NCI-H2227 treated with DMSO at 0.1 percent for 48 hours (cell line): Measurements from ENCODE around the gene SUOX.
"Not testable (repeated sequence)": the region's sequence is repeated elsewhere in the genome, so short reads cannot be mapped to it uniquely, and the experiment has no call there.

ENCODE experiments used
- DNase-seq: peaks from one replicate; lab custom pipeline; 2025; lab: John Stamatoyannopoulos, UW

SUOX gene

DNA sequence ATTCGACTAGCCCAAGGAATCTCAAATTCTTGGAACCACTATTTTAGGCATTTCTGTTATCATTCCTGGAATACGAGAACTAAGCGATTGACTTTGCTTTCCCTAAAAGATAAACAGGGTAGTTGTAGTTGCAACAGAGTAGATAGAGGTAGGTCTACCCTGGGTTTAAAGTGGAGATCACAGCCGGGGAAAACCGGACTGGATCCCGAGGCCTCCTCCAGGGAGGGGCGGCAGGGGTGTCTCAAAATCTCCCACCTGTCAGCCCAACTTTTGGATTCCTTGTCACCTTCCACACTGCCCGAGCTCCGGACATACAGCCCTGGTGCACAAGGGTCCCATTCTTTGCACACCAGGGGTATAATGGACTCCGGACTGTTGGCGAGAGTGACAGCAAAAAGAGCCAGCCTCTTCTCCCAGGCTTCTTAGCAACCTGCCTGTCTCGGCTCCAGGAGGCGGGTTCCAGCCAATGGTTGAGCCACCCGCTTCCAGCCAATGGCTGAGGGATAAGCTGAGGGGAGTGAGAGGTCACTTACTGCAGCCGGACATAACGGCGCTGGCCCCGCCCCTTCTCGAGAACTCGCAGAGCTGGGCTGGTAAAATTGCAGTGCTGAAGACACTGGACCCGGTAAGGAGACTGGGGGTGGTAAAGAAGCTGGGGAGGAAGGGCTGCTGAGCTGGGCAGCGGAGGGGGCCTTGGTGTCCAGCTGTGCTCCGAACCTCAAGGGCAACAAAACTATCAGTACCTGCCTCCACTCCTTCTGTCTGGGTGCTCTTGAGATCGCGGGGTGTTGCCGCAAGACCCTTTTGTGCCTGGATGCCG, at the start of gene SUOX:
Gene SUOX, plus strand, starts transcription at position 562 of the 820 bp plus-strand sequence. CDS start 4,946 bp downstream, outside the sequence.
- peak; percentile 92 for DNase-seq

DNA sequence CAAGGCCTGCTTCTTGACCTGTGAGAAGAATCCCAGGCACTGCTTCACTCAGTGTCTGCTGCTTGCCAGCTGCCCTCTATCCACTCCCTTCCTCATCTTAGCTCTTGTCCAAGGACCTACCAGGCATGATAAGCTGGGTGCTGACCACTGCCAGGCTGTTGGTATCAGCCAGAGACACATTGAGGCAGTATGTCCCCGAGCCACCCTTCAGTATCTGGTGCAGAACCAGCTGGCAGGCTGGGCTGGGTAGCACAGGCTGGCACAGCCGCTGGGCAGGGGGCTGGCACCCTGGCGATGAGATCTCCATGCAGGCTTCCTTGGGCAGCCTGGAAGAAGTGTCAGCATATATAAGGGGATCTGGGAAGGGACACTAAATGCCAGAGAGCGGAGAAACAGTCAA, 41.7 kb upstream of the SUOX start:
- DNase-seq, result no peak

DNA sequence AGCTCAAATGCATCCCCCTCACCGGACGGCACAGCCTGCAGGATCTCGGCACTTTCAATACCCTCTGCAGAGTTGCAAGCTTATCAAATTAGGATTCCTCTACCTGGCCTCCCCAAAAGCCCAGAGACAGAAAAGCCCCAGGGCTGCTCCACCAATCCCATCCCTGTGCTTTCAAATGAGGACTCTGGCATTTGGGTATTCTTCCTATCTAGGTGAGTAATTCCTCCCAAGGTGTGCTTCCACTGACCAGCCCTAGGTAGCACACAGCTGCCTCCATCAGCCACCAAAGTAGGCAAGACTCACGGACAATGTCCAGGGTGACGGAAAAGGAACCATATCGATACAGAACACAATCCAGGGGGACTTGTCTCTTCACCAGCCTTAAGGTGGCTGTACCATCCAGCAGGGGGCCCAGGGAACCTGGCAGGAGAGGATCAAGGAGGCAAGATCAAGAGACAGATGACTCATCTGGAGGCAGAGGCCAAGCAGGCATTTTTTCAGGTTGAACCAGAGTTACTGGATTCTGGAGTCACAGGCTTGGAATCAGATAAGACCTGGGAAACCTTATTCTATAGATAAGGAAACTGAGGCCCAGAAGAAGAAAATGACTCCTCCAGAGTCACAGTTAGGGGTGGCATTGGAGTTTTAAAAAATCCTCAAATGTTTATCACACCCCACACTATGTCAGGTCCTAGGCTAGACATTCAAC, 41.1 kb upstream of the SUOX start:
- no peak for DNase-seq

DNA sequence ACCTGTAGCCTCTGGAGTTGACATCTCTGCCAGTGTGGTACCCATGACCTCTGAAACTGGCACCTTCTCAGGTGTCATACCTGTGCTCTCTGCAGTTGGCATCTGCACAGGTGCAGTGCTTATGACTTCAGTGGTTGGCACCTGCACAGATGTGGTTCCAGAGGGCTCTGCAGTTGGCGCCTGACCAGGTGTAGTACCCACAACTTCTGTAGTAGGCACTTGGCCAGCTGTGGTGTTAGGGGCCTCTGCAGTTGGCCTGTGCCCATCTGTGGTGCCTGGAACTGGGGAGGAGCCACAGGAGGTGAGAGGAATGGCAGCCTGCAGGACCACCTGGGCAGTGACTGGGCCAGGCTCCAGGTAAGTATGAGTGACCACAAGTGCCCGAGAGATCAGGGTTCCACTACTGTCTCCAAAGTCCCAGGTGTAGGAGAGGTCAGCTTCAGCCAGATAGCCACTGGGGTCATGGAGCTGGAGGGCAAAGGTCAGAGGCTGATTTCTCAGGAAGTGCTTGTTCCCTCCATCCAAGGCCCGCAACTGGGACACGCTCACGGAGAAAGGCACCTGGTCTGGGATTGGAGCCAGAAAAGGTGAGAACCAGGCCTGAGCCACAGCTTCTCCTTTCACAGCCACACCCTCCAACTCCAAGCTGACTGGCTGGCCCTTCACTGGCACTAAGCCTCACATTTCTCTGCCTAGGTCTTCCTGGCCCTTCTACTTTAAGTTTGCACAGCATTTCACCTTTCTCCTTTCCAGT, 39.8 kb upstream of the SUOX start:
- DNase-seq, result no peak

DNA sequence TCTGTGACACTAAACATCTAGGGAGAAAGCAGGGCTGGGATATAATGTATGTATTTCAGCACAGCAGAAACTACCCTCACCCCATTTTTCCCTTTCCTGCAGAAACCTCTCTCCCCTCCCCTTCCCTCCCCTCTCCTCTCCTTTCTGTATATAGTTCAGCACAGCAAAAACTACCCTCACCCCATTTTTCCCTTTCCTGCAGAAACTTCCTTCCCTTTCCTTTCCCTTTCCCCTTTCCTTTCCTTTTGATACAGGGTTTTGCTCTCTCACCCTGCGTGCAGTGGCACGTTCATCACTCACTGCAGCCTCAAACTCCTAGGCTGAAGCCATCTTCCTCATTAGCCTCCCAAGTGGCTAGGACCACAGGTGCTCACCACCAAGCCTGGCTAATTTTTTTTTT, 33.3 kb upstream of the SUOX start:
- DNase-seq, result no peak

DNA sequence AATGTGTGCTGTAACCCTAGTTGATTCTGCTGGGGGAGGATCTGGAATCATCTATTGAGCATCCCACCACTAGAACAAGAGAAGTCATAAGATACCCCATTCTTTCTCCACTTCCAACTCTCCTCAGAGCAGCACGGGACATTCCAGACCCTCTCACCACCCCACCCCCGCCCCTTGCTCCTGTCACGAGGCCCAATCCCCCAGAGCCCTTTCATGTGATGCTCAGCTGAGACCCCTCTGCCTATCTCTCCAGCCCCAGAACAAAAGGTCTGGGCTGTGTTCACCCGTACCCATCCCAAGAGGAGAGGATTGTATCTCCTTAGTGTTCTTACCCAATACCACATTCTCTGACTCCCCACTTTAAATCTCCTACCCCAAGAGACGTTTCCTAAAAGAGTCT, 31.8 kb upstream of the SUOX start:
- no peak for DNase-seq

DNA sequence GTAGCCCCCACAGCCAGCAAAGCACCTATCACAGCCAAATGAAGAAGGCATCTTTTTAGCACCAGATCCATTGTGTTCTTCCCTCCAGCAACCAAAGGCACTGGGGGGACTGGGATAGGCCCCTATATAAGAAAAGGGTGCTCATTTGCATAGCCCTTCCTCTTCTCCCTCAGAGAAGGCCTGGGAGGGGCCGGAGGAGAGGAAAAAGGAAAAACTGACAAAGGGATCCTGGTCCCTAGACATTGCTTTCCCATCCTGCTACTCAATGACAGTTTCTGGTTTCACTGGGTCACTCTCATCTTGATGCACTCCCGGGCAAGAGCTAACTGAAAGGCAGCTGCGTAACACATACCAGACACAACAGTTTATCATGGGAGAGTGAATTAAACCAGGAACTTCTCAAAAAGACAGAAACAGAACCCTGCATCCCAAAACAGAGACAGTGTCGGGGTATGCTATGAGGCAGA, 31.1 kb upstream of the SUOX start, which contains the start of gene PMEL:
Gene PMEL, minus strand, starts transcription at position 102 of the 467 bp plus-strand sequence. Its CDS starts 31 bp downstream, at position 71.
- DNase-seq, result no peak

DNA sequence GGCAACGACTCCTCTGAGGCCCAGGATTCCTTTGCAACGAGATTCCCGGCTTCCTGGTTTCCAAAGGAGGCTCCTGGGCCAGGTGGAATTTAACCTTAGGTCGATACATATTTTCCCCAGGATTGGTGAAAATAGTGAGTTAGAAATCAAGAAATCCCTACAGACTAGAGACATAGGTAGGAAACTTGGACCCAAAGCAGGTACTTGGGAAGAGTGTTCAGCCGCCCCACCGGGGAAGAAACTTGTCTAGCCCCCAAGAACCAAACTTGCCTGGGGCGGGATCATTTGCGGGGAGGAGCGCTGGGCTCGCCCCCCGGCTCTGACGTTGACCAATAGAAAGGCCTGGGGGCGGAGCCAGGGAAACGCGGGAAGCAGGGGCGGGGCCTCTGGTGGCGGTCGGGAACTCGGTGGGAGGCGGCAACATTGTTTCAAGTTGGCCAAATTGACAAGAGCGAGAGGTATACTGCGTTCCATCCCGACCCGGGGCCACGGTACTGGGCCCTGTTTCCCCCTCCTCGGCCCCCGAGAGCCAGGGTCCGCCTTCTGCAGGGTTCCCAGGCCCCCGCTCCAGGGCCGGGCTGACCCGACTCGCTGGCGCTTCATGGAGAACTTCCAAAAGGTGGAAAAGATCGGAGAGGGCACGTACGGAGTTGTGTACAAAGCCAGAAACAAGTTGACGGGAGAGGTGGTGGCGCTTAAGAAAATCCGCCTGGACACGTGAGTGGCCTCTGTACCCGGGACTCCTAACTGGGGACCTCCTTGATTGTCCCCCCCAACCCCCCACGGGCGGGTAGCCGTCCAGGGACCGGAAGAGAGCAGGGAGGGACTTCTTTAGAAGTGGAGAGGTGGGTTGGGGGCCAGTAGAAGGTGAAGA, 30.4 kb upstream of the SUOX start, which contains the start of gene CDK2:
Gene CDK2, plus strand, starts transcription at position 423 of the 874 bp plus-strand sequence. Its CDS starts 179 bp downstream, at position 602.
- peak; percentile 65 for DNase-seq

DNA sequence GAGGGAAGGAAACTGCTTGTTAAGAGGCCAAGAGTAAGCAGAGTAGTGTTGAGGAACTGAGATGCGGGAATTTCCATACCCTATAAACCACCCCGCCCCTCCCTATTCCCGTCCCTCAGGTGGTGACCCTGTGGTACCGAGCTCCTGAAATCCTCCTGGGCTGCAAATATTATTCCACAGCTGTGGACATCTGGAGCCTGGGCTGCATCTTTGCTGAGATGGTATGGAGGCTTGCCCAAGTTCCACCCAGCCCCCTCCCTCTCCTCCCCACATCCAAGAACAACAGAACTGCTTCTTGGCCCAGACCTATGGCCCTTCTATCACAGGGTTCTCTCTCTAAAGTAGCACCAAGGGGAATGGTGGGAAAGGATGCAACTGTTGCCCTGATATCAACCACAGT, 27.7 kb upstream of the SUOX start:
- no peak for DNase-seq

DNA sequence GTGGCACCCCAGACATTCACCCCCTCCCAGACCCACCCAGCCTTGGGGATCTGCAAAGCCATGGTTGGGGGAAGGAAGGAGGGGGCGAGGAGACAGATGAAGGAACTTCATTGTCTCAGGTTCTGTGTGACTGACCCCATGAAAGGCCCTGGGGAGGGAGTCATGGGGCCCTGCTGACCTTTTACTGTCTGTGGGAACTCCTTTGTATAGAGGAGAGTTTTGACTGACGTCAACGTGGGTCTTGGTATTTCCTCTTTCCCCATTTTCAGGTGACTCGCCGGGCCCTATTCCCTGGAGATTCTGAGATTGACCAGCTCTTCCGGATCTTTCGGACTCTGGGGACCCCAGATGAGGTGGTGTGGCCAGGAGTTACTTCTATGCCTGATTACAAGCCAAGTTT, 26.3 kb upstream of the SUOX start:
- DNase-seq, result no peak

DNA sequence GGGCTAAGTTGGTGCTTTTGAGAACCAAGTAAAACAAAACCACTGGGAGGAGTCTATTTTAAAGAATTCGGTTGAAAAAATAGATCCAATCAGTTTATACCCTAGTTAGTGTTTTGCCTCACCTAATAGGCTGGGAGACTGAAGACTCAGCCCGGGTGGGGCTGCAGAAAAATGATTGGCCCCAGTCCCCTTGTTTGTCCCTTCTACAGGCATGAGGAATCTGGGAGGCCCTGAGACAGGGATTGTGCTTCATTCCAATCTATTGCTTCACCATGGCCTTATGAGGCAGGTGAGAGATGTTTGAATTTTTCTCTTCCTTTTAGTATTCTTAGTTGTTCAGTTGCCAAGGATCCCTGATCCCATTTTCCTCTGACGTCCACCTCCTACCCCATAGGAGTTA, 25.0 kb upstream of the SUOX start:
- no peak for DNase-seq

DNA sequence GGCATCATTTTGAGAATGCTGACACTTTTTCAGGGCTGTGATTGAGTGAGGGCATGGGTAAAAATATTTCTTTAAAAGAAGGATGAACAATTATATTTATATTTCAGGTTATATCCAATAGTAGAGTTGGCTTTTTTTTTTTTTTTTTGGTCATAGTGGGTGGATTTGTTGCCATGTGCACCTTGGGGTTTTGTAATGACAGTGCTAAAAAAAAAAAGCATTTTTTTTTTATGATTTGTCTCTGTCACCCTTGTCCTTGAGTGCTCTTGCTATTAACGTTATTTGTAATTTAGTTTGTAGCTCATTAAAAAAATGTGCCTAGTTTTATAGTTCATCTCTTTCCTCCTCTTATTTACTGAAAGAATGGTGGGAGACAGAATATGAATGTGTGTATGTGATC, 24.6 kb upstream of the SUOX start:
- DNase-seq, result no peak

DNA sequence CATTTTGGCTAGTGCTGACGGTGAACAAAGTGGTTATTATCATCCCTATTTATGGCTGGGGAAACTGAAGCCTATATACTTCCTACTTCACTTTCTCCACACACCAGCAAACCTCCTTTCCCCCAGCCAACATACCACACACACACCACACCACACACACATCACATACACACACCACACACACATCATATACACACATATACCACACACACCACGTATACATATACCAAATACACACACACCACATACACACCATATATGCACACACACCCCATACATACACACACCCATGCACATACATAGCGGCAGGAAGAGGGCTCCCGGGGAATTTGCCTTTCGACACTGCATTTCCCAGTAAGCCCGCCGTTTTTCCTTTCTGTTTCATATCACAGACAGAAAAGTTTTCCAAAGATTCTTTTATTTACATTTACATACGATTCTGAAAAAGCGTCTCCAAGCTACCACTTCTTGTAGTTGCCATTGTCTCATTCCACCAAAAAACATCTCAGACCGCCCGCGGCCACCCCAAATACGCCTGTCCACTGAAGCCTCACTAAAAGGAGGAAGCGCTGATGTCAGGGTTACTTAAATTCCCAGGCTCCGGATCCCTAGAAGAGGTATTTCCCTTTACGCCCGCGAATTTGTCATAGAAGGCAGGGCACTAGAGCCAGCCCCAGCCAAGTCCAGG, 24.0 kb upstream of the SUOX start:
- no peak for DNase-seq

DNA sequence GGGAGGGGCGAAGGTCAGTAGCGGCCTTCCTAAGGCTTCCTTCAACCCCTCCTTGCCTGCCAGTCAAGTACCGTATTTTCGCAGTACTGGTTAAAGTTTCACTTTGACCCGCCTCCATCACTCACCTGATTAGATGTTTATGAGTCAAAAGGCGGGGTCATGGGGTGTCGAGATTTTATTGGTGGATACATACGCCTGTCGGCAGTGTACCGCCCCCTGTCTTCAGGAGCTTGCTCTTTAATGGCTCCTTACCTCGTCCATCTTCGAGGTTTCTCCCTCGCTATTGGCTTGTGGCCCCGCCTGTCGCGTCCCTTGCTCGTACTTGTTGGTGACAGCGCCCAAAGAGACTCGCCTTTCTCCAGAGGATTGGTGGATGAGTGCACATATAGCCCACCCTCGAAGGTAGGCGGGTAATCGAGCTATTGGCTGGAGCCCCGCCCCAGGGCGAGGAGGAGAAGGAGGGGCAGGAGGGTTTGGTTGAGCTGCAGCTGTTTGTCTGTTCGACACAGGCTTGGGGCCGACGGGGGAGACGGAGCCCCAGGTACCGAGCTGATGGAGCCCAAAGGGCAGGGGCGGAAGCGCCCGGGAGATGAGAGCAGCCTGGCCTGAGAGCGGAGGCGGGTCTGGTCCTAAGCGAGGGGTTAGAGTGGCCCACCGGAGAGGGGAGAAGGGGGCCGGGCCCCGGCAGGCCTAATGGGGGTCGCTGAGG, 23.3 kb upstream of the SUOX start, which contains the start of gene RAB5B:
Gene RAB5B, plus strand, starts transcription at position 480 of the 709 bp plus-strand sequence. CDS start 12,883 bp downstream, outside the sequence.
- peak; percentile 99 for DNase-seq

DNA sequence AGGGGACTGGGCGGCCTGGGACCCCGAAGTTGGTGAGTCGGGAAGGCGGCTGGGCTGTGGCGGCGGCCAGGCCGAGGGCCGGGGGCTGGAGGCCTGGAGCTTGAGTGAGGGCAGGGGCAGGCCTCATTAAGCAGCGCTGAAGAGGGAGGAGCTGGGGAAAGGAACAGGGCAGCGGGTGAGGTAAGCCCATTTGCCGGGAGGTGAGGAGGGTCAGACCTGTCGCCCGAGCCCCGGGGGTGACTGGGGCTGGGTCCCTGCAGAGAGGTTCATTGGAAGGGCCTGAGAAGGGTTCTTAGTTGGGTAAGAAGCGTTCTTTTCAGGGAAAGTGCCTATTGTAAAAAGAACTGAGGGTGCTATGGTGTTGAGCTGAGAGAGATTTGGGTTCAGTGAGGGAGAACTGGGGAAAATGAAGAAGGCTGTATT, 22.8 kb upstream of the SUOX start:
- no peak for DNase-seq

DNA sequence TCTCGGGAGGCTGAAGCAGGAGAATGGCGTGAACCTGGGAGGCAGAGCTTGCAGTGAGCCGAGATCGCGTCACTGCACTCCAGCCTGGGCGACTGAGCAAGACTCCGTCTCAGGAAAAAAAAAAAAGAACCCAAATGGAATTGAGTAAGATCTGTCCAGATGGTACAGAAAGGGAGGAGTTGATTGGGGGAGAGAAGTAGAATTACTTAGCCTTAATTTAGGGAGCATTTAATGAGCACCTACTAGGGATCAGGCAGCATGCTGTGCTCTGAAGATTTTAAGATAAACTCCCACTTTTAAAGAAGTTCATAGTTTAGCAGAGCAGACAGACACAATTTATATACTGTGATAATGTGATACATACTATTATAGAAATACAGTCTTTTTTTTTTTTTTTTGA, 18.7 kb upstream of the SUOX start:
- no peak for DNase-seq

DNA sequence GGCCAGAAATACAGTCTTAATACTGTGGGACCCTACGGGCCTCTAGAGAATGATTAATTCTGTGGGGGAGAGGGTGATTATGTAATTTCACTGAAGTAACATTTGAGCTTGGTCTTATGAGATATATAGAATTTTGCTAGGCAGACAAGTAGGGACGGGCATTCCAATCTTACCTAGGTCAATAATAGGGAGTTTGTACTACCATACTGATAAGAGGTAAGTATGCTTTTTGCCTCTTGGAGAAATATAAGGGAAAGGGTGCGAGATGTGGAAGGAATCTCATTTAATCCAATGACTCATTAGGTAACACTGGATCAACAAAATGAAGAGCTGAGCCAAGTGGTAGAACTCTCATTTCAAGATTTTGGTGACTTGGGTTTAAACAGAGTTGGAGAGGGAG, 18.0 kb upstream of the SUOX start:
- no peak for DNase-seq

DNA sequence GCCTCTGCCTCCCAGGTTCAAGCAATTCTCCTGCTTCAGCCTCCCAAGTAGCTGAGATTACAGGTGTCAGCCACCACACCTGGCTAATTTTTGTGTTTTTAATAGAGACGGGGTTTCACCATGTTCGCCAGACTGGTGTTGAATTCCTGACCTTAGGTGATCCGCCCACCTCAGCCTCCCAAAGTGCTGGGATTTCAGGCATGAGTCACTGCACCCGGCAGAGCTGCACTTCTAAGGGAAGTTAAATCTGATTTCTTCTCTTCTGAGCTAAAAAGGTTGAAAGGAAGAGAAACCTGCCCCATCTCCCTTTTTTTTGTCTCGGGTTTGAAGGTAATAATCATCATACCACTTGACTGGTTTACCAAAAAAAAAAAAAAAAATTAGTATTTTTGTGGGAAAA, 15.2 kb upstream of the SUOX start:
- DNase-seq, result not testable (repeated sequence)

DNA sequence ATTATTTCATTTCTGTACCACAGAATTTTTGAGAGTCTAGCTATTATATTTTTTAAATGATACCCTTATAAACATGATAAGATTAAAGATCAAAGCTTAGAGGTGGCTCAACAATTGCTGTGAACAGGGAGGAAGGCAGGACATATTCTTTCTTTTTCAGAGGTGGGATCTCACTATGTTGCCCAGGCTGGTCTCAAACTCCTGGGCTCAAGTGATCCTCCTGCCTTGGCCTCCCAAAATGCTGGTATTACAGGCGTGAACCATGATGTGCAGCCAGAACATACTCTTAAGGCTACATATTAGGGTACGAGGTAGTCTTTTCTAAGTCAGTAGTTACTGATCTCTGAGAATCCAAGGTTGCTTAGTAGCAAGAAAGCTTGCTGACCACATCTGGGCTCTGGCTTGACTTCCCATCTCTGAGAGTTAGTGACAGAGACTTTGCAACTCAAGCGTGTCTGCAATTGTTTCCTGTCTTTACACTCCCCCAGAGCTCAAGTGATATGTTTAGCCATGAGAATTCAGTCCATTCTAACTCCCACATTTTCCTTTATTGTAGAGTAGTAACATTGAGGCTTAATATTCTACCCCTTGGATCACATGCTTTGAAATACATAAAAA, 14.6 kb upstream of the SUOX start:
- DNase-seq, result no peak
